Endodermal cell (in vitro differentiated cells): ENCODE data around the gene PSG1. TPM values are rescaled to one million over a fixed set of nuclear protein-coding genes. Genes with fewer than 3 reads are reported as not detected.
"Not testable (repeated sequence)": the region's sequence is repeated elsewhere in the genome, so short reads cannot be mapped to it uniquely, and the experiment has no call there.

ENCODE experiments used
- DNase-seq: peaks from one replicate; pipeline ENCODE4 v3.0.0-alpha.2; 2017
- H3K27ac ChIP-seq: 2 replicates; pipeline ENCODE4 v1.5.1; 2013; ENCODE audit warnings: mild to moderate bottlenecking, low read depth, low read length, moderate library complexity
- H3K27me3 ChIP-seq: 2 replicates; pipeline ENCODE4 v1.6.1; 2013; ENCODE audit warnings: mild to moderate bottlenecking, low read length, moderate library complexity; ENCODE audit not compliant: insufficient read depth, control insufficient read depth, poor library complexity, severe bottlenecking
- H3K36me3 ChIP-seq: 2 replicates; pipeline ENCODE4 v1.7.0; 2013; ENCODE audit warnings: mild to moderate bottlenecking, low read length, moderate library complexity; ENCODE audit not compliant: control insufficient read depth, insufficient read depth
- H3K4me1 ChIP-seq: one replicate; pipeline ENCODE4 v1.7.0; 2013; ENCODE audit warnings: low read length; ENCODE audit not compliant: control insufficient read depth, insufficient read depth
- H3K4me3 ChIP-seq: 2 replicates; pipeline ENCODE4 v1.5.1; 2013; ENCODE audit warnings: mild to moderate bottlenecking, low read length, moderate library complexity
- H3K9ac ChIP-seq: 2 replicates; pipeline ENCODE4 v1.6.1; 2013; ENCODE audit warnings: mild to moderate bottlenecking, low read length, moderate library complexity; ENCODE audit not compliant: poor library complexity, severe bottlenecking; ENCODE audit errors: extremely low read depth
- H3K9me3 ChIP-seq: 2 replicates; pipeline ENCODE4 v1.6.1; 2013; ENCODE audit warnings: mild to moderate bottlenecking, low read length, moderate library complexity; ENCODE audit not compliant: control insufficient read depth
- H3K27ac Mint-ChIP-seq: 2 replicates; pipeline ENCODE4 v1.8.0; 2020; ENCODE audit warnings: mixed read lengths
- H3K27me3 Mint-ChIP-seq: 2 replicates; pipeline ENCODE4 v1.8.0; 2021; ENCODE audit warnings: mild to moderate bottlenecking, mixed read lengths; ENCODE audit not compliant: insufficient read depth
- H3K36me3 Mint-ChIP-seq: 2 replicates; pipeline ENCODE4 v1.8.0; 2020; ENCODE audit warnings: low read depth, mixed read lengths
- H3K4me1 Mint-ChIP-seq: 2 replicates; pipeline ENCODE4 v1.8.0; 2020; ENCODE audit warnings: mixed read lengths
- H3K4me3 Mint-ChIP-seq: 2 replicates; pipeline ENCODE4 v1.8.0; 2020; ENCODE audit warnings: mild to moderate bottlenecking, moderate library complexity, mixed read lengths
- H3K9me3 Mint-ChIP-seq: 2 replicates; pipeline ENCODE4 v1.8.0; 2020; ENCODE audit warnings: mild to moderate bottlenecking, mixed read lengths
- WGBS, 2 experiments: methylation state at CpG; one replicate each; pipeline versions ENCODE4 v1.1.5 to v1.1.7; 2013; ENCODE audit warnings: missing lambda C conversion rate in 2 of 2, mixed read lengths in 1 of 2; ENCODE audit not compliant: insufficient coverage in 1 of 2, insufficient read length in 1 of 2; 5-methylcytosine and 5-hydroxymethylcytosine counted together
- total RNA-seq, 2 donors: library from RNA; stranded (reverse); fragmentation: NEBNext Ultra II Directional in 1 of 2; extraction: Animal tissue kit (Norgen Biotek cat#: 25700) in 1 of 2; gene quantifications; 2 replicates in 1 of 2; 3 replicates in 1 of 2; pipeline ENCODE4 v1.2.1, GENCODE V29; 2021
- TF ChIP-seq, protein P1 (sequence below): fragments of 200-600 bp; sonication (generic); conservative IDR thresholded peaks from 2 replicates; pipeline ENCODE4 v1.5.0; 2021; ENCODE audit warnings: antibody characterized with exemption, mild to moderate bottlenecking

Gene PSG1
- total RNA-seq, 2 donors from 2014 or later = not detected

DNA sequence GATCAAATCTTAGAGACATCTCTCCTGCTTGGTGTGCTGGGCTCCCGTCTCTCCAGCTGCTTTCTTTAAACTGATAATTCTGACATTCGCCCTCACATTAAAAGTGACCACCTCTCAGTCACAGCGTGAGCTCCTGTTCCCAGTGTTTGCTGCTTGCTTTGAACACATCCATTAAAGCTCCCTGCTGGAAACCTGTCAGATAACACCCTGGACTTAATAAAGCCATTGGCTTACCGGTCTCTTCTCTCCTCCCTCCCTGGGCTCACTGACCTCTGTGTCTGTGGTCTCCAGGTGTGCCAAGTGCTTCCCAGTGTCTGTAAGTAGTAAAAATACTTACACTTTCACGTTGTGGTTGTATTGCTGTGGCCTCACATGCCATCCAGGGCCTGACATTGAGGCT lies 2.5 kb upstream of the PSG1 start:
- peaks cover 96% of the 10 kb centered on the region for H3K9me3 Mint-ChIP-seq
- H3K4me1 ChIP-seq = not testable (repeated sequence)

DNA sequence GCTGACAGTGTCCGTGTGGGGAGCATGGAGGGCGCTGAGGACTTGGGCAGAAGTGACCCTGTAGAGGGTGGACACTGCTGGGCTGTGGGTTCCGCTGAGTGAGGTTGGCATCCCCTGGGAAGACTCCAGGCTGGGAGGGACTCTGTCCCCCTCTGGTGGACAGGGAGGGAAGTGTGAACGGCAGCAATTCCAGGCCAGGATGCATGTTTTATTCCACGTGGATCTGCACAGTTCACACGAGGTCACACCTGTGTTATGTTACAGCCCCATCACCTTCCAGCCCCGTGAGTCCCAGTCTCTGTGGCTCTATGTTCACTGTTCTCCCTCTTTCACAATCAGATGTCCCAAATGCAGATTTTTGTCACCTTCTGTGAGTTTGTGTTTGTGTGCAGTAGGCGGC lies 1.8 kb upstream of the PSG1 start:
- H3K27me3 ChIP-seq, H3K4me1 ChIP-seq, H3K9ac ChIP-seq, H3K4me3 ChIP-seq, H3K4me1 Mint-ChIP-seq, H3K27ac Mint-ChIP-seq, H3K36me3 ChIP-seq, H3K27ac ChIP-seq, H3K27me3 Mint-ChIP-seq, H3K9me3 ChIP-seq, H3K4me3 Mint-ChIP-seq, H3K36me3 Mint-ChIP-seq: not testable (repeated sequence)
- WGBS, 2 experiments = 60 to 78% methylated on average over 1 to 8 of the region's 8 CpGs
- TF ChIP-seq, protein P1, sequence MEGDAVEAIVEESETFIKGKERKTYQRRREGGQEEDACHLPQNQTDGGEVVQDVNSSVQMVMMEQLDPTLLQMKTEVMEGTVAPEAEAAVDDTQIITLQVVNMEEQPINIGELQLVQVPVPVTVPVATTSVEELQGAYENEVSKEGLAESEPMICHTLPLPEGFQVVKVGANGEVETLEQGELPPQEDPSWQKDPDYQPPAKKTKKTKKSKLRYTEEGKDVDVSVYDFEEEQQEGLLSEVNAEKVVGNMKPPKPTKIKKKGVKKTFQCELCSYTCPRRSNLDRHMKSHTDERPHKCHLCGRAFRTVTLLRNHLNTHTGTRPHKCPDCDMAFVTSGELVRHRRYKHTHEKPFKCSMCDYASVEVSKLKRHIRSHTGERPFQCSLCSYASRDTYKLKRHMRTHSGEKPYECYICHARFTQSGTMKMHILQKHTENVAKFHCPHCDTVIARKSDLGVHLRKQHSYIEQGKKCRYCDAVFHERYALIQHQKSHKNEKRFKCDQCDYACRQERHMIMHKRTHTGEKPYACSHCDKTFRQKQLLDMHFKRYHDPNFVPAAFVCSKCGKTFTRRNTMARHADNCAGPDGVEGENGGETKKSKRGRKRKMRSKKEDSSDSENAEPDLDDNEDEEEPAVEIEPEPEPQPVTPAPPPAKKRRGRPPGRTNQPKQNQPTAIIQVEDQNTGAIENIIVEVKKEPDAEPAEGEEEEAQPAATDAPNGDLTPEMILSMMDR = peak; percentile 28
- peaks cover 97% of the 10 kb centered on the region for H3K9me3 Mint-ChIP-seq
- DNase-seq = peak; percentile 39

More for the DNA sequence above, 2.5 kb upstream of the PSG1 start:
- H3K27me3 Mint-ChIP-seq, H3K4me3 ChIP-seq, H3K27ac ChIP-seq, H3K27me3 ChIP-seq, H3K27ac Mint-ChIP-seq, H3K36me3 Mint-ChIP-seq, DNase-seq, H3K4me3 Mint-ChIP-seq, H3K9ac ChIP-seq, H3K36me3 ChIP-seq, H3K9me3 ChIP-seq, H3K4me1 Mint-ChIP-seq: not testable (repeated sequence)
- 66 to 77% methylated on average over 4 to 5 of the region's 5 CpGs for WGBS, 2 experiments

DNA sequence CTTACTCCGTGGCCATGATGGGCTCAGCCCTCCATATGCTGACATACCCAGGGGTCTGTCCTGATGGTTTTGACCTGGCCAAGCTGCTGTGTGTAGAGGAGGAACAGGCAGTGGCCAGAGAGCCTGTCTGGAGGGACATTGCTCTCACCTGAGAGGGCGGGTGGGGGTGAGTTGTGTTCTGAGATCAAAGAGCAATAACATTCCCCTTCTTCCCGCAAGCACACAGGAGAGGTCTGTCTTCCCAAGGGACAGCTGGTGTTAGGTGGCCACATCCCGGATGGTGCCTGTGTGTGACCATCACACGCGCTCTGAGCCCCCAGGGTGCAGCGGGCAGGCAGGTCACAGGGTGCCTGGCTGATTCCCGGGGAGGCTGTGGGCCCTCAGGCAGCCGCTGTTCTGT lies 1.1 kb upstream of the PSG1 start:
- not testable (repeated sequence) for DNase-seq, H3K9ac ChIP-seq, H3K9me3 ChIP-seq, H3K4me1 Mint-ChIP-seq, H3K27me3 ChIP-seq, H3K27me3 Mint-ChIP-seq, H3K4me1 ChIP-seq, H3K36me3 Mint-ChIP-seq, H3K4me3 Mint-ChIP-seq, H3K27ac ChIP-seq, H3K36me3 ChIP-seq, H3K4me3 ChIP-seq, H3K27ac Mint-ChIP-seq
- 91 to 100% methylated on average over 1 to 8 of the region's 9 CpGs for WGBS, 2 experiments
- peaks cover 97% of the 10 kb centered on the region for H3K9me3 Mint-ChIP-seq

DNA sequence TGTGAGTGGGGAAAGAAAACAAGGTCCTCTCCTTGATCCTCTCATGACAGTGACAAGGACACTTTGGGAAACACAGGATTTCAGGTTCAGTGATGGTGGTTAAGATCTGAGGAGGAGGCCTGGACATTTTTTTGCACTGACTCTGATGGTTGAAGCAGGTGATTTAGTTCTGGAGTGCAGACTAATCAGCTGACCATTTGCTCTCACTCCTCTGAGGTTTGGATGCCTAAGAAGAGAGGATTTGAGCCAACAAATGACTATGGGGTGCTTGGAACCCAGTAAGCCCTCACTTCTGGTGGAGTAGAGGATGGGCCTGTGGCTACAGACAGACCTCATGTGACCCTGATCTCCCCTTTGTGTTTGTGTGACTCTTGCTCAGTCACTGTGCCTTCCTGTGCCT lies 2.9 kb downstream of the PSG1 start:
- not testable (repeated sequence) for H3K4me1 Mint-ChIP-seq, H3K4me1 ChIP-seq, H3K36me3 Mint-ChIP-seq, H3K36me3 ChIP-seq, DNase-seq, H3K4me3 ChIP-seq, H3K9ac ChIP-seq, H3K9me3 ChIP-seq, H3K27me3 ChIP-seq, H3K27me3 Mint-ChIP-seq, H3K27ac Mint-ChIP-seq, H3K4me3 Mint-ChIP-seq, H3K27ac ChIP-seq
- H3K9me3 Mint-ChIP-seq = peaks cover 97% of the 10 kb centered on the region

DNA sequence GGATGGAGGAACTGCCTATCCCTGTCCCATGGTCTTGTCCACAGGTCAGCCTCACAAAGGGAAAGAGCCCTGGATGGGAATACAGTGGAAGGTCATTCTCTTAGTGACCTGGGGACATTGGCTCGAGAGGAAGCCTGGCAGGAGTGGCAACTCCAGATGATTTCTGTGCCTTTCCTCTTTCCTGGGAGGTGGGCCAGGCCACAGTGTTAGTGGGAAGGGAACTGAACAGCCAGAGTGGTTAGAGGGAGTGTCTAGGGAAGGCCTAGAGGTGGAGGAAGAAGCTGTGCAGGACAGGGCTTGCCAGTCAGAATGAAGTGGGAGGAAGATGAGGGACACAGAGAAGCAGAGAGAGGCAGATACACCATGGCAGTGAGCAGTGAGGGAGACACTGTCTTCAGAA lies 3.6 kb downstream of the PSG1 start:
- not testable (repeated sequence) for H3K4me3 ChIP-seq, H3K9ac ChIP-seq, H3K27me3 Mint-ChIP-seq, H3K36me3 Mint-ChIP-seq, H3K27me3 ChIP-seq, DNase-seq, H3K27ac ChIP-seq, H3K27ac Mint-ChIP-seq, H3K36me3 ChIP-seq, H3K9me3 ChIP-seq, H3K4me1 Mint-ChIP-seq, H3K4me3 Mint-ChIP-seq, H3K4me1 ChIP-seq
- peaks cover 97% of the 10 kb centered on the region for H3K9me3 Mint-ChIP-seq
- WGBS, 2 experiments = 84 to 100% methylated on average over 1 of the region's 1 CpG

DNA sequence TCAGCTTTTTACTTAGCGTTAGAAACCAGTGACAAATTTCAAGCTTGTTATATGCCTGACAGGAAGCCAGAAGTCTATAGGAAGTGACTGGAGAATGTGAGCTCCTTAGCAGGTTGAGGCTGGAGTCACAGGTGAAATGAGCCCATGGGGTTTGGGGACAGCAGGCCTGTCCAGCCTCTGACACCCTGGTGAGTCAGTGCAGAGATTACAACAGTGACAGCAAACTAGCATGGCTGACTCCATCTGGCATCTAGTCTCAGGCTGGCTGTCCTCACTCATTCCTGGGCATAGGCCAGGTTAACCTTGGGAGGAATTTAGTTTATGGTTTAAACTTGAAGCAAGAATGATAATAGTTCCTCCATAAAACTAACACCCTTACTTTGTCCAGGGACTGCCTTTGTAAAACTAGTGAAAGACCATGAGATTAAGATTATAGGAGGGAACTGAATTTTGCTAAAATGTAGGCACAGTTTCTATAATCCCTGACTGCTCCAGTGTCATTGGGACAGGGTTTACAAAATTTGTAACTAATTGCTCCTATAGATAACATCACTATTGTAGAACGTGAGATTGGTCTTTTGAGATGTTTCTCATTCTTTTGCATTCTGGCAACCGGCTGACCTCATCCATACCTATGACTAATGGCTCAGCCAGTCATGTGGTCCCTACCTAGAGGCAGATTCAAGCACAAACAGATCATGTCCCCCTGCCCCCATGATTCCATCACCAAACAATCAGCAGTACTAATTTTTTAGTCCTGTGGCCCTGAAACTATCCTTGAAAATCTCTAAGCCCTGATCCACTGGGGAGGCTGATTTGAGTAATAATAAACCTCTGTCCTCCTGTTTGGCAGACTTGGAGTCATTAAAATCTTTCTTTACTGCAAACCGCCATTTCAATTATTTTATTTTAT lies 4.4 kb downstream of the PSG1 start:
- H3K27ac Mint-ChIP-seq, H3K4me1 ChIP-seq, H3K4me3 Mint-ChIP-seq, H3K27me3 ChIP-seq, H3K4me3 ChIP-seq, DNase-seq, H3K27me3 Mint-ChIP-seq, H3K9ac ChIP-seq, H3K27ac ChIP-seq, H3K36me3 ChIP-seq, H3K36me3 Mint-ChIP-seq, H3K9me3 ChIP-seq, H3K4me1 Mint-ChIP-seq: not testable (repeated sequence)
- WGBS, 2 experiments = 75 to 100% methylated on average over 1 to 2 of the region's 4 CpGs
- peaks cover 97% of the 10 kb centered on the region for H3K9me3 Mint-ChIP-seq
